ENCODE results near the gene RC3H2. TPM values are rescaled to one million over a fixed set of nuclear protein-coding genes. Genes with fewer than 3 reads are reported as not detected.
A peak's percentile ranks its signal among the peaks of the same experiment; 100 is the strongest.

RC3H2 gene
- total and polyA plus RNA-seq, 2 of the 13 experiments (the other 11 are each of a cell fraction or from before 2014, with no cell fraction given) = 21.0 to 36.4 TPM

- TF ChIP-seq, protein P1, sequence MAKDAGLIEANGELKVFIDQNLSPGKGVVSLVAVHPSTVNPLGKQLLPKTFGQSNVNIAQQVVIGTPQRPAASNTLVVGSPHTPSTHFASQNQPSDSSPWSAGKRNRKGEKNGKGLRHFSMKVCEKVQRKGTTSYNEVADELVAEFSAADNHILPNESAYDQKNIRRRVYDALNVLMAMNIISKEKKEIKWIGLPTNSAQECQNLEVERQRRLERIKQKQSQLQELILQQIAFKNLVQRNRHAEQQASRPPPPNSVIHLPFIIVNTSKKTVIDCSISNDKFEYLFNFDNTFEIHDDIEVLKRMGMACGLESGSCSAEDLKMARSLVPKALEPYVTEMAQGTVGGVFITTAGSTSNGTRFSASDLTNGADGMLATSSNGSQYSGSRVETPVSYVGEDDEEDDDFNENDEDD (CRISPR knock-in tag; IDR thresholded peaks at IDR 0.05; ENCODE audit: borderline replicate concordance) = peak; percentile 7; the same call in 1 of the 2 replicates
- TF ChIP-seq HMGXB4 (CRISPR knock-in tag; IDR thresholded peaks at IDR 0.05; ENCODE audit: borderline replicate concordance in 1 of 2, low read depth in 1 of 2) = peak; percentile 27 to 33; a peak in 2 of 4 replicates
- TF ChIP-seq, protein P2, sequence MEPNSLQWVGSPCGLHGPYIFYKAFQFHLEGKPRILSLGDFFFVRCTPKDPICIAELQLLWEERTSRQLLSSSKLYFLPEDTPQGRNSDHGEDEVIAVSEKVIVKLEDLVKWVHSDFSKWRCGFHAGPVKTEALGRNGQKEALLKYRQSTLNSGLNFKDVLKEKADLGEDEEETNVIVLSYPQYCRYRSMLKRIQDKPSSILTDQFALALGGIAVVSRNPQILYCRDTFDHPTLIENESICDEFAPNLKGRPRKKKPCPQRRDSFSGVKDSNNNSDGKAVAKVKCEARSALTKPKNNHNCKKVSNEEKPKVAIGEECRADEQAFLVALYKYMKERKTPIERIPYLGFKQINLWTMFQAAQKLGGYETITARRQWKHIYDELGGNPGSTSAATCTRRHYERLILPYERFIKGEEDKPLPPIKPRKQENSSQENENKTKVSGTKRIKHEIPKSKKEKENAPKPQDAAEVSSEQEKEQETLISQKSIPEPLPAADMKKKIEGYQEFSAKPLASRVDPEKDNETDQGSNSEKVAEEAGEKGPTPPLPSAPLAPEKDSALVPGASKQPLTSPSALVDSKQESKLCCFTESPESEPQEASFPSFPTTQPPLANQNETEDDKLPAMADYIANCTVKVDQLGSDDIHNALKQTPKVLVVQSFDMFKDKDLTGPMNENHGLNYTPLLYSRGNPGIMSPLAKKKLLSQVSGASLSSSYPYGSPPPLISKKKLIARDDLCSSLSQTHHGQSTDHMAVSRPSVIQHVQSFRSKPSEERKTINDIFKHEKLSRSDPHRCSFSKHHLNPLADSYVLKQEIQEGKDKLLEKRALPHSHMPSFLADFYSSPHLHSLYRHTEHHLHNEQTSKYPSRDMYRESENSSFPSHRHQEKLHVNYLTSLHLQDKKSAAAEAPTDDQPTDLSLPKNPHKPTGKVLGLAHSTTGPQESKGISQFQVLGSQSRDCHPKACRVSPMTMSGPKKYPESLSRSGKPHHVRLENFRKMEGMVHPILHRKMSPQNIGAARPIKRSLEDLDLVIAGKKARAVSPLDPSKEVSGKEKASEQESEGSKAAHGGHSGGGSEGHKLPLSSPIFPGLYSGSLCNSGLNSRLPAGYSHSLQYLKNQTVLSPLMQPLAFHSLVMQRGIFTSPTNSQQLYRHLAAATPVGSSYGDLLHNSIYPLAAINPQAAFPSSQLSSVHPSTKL (CRISPR knock-in tag; IDR thresholded peaks at IDR 0.05) = no peak
- TF ChIP-seq FIP1L1 (IDR thresholded peaks at IDR 0.05; ENCODE audit: borderline replicate concordance, insufficient read depth, low read depth, low read length) = no peak
- peak; percentile 78 for TF ChIP-seq RBM39 (IDR thresholded peaks at IDR 0.05; ENCODE audit: low read depth, low read length, poor library complexity, severe bottlenecking)
- no peak for TF ChIP-seq GTF2F1 (IDR thresholded peaks at IDR 0.05; ENCODE audit: low read length)
- no peak for TF ChIP-seq PHF21A (CRISPR knock-in tag; IDR thresholded peaks at IDR 0.05)
- TF ChIP-seq ZNF253 (CRISPR knock-in tag; IDR thresholded peaks at IDR 0.05; ENCODE audit: borderline replicate concordance) = no peak
- TF ChIP-seq ZZZ3 (CRISPR knock-in tag; IDR thresholded peaks at IDR 0.05; ENCODE audit: borderline replicate concordance) = 0 out of 2 replicates have a peak, but pooled peaks have one; percentile 14
- TF ChIP-seq FOXM1 (CRISPR knock-in tag; IDR thresholded peaks at IDR 0.05) = no peak
- TF ChIP-seq ZNF12 (CRISPR knock-in tag; IDR thresholded peaks at IDR 0.05) = 0 out of 2 replicates have a peak, but pooled peaks have one; percentile 26
- TF ChIP-seq, protein P3, sequence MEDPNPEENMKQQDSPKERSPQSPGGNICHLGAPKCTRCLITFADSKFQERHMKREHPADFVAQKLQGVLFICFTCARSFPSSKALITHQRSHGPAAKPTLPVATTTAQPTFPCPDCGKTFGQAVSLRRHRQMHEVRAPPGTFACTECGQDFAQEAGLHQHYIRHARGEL (CRISPR knock-in tag; IDR thresholded peaks at IDR 0.05) = no peak
- no peak for TF ChIP-seq FOSL1 (CRISPR knock-in tag; IDR thresholded peaks at IDR 0.05; ENCODE audit: borderline replicate concordance)
- peak; percentile 52; the same call in 1 of the 3 replicates for TF ChIP-seq MXI1 (IDR thresholded peaks at IDR 0.05; ENCODE audit: borderline replicate concordance, low read depth, low read length)
- no peak for TF ChIP-seq ZNF660 (CRISPR knock-in tag; IDR thresholded peaks at IDR 0.05; ENCODE audit: borderline replicate concordance, low read depth)
- no peak for TF ChIP-seq ELK4 (CRISPR knock-in tag; IDR thresholded peaks at IDR 0.05; ENCODE audit: borderline replicate concordance)
- peak; percentile 88; the same call in 1 of the 2 replicates for TF ChIP-seq SRY (CRISPR knock-in tag; IDR thresholded peaks at IDR 0.05)
- TF ChIP-seq ZNF607 (CRISPR knock-in tag; IDR thresholded peaks at IDR 0.05; ENCODE audit: borderline replicate concordance) = 0 out of 2 replicates have a peak, but pooled peaks have one; percentile 26
These were observed 35.8 kb upstream of the RC3H2 start, which contains the start of gene RABGAP1 (continued) for GRCh38 chr9:122940749-122941581.
